ENCODE measurements around the gene PSME3IP1. TPM values are rescaled to one million over a fixed set of nuclear protein-coding genes. Genes with fewer than 3 reads are reported as not detected.

PSME3IP1 gene, protein sequence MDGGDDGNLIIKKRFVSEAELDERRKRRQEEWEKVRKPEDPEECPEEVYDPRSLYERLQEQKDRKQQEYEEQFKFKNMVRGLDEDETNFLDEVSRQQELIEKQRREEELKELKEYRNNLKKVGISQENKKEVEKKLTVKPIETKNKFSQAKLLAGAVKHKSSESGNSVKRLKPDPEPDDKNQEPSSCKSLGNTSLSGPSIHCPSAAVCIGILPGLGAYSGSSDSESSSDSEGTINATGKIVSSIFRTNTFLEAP
- total RNA-seq (100 to 1,000 TPM; 132 to 145 (median 144) TPM), total RNA-seq (38.5 to 134 (median 81.2) reads per million in 29 experiments)
- 95.3 TPM for total RNA-seq (2013)

DNA sequence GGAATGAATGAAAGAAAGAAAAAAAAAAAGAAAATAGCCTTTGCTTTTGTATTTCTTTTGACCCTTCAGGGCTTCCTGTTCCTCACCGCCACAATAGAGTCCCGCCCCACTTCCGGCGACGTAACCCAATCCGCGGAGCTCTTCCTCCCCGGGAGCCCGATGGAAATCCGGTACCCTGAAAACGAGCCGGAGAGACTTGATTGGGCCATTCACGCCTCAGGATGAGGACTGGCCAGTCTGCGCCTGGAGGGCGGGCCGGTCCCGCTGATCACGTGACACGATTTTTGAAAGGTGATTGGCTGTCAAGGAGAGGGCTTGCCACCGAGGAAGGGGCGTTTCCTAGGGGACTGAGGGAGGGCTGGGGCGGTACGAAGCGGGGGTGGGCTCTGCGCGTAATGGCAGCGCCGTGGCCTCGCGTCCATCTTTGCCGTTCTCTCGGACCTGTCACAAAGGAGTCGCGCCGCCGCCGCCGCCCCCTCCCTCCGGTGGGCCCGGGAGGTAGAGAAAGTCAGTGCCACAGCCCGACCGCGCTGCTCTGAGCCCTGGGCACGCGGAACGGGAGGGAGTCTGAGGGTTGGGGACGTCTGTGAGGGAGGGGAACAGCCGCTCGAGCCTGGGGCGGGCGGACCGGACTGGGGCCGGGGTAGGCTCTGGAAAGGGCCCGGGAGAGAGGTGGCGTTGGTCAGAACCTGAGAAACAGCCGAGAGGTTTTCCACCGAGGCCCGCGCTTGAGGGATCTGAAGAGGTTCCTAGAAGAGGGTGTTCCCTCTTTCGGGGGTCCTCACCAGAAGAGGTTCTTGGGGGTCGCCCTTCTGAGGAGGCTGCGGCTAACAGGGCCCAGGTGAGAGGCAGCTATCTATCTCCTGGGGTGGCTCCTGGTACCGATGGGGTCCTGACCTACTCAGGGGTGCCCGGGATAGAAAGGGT lies at the start of gene PSME3IP1, which contains the start of gene RSPRY1:
PSME3IP1 (minus strand) TSS at position 95 of the 927 bp plus-strand sequence. CDS start 12,185 bp downstream, outside the sequence.
RSPRY1 (plus strand) TSS at position 385 of the 927 bp plus-strand sequence. CDS start 18,330 bp downstream, outside the sequence.
- ATAC-seq (replicated peaks in 1 of 4) (peak; percentile 90 to 93 (median 92)), DNase-seq (peak; percentile 94 to 100 (median 99))
- Histone ChIP-seq H3K9me3 (no peaks in the 10 kb centered on the region), H3K4me1 (ENCODE audit: control insufficient read depth in 1 of 2, extremely low read depth in 1 of 2, insufficient read depth in 2 of 2, low read length in 2 of 2) (peaks cover 18 to 22% of the 10 kb centered on the region in 2 experiments), H3K36me3 (ENCODE audit: control insufficient read depth in 2 of 2, extremely low read depth in 1 of 2, insufficient read depth in 1 of 2, low read length in 1 of 2) (no peaks in the 10 kb centered on the region), H3K4me3 (ENCODE audit: control insufficient read depth in 1 of 2, extremely low read depth in 1 of 2, low read length in 1 of 2) (peak within 1 kb of the TSS; percentile 98), H3K27me3 (replicated peaks in 1 of 2; ENCODE audit: control insufficient read depth in 2 of 2, extremely low read depth in 1 of 2, insufficient read depth in 2 of 2, low read length in 1 of 2) (no peaks in the 10 kb centered on the region), H3K27ac (ENCODE audit: low read length) (peak within 1 kb of the TSS; percentile 88)
- ChIA-PET CTCF (interaction anchor here (0.6 to 1.4 kb wide), 10 partner anchors 8 to 484 kb away, joined by 3 to 4 read pairs (median 3); no protein-coding TSS in a partner anchor), POLR2A (interaction anchor here (0.5 to 0.7 kb wide), 11 partner anchors 22 to 742 kb away, joined by 3 to 17 read pairs (median 5); no protein-coding TSS in a partner anchor)
- Mint-ChIP-seq H3K27ac (peak within 1 kb of the TSS; percentile 92 to 97), H3K4me1 (peaks cover 58 to 66% (median 65%) of the 10 kb centered on the region in 3 donors), H3K36me3 (no peaks in the 10 kb centered on the region), H3K27me3 (no peaks in the 10 kb centered on the region), H3K9me3 (no peaks in the 10 kb centered on the region), H3K4me3 (peak within 1 kb of the TSS; percentile 96 to 100 (median 98))
- under 1% methylated on average over 63 of the region's 64 CpGs for WGBS (ENCODE audit: insufficient coverage)

DNA sequence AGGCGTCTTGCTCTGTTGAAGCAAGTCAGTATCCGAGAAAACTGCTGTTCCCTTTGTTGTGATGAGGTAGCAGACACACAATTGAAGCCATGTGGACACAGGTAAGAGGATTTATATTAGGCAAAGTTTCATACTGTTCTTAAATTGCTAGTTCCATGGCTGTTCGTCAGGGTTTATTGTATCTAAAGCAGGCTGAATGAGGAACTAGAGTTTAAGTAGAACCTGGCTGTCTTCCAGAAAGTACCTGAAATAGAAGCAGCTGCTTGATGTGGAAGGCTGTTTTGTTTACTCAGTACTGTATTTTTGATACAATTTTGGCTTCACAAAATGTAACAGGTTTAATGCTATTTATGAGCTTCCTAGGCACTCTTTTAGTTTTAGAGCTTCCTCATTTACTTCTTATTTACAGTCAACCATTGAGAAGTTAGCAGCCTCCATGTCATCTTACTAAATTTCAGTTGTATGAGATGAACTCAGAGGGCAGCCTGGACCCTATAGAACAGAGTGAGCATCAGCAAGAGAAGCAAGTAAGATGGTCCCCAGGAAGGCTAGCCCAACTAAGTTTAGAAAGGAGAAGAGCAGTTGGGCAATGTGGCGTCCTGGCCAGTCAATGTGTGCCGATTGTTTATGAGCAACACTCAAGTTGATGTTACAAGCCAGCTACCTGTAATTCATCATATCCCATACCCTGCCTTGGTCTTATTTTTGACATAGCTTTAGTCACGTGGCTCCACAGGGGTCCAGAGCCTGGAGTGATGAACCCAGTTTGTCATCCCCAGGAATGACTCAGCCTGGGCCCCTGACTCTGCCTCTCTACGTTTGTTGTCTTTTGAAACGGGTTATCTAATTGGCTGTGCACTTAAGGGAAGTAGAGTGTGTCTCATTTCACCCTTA lies 49.5 kb upstream of the PSME3IP1 start:
- Histone ChIP-seq H3K27me3 (replicated peaks in 1 of 2; ENCODE audit: control insufficient read depth in 2 of 2, extremely low read depth in 1 of 2, insufficient read depth in 2 of 2, low read length in 1 of 2) (no peaks in the 10 kb centered on the region), H3K36me3 (ENCODE audit: control insufficient read depth in 2 of 2, extremely low read depth in 1 of 2, insufficient read depth in 1 of 2, low read length in 1 of 2) (peaks cover 12 to 62% of the 10 kb centered on the region in 2 donors), H3K4me3 (ENCODE audit: control insufficient read depth in 1 of 2, extremely low read depth in 1 of 2, low read length in 1 of 2) (no peak overlapping the region), H3K4me1 (ENCODE audit: control insufficient read depth in 1 of 2, extremely low read depth in 1 of 2, insufficient read depth in 2 of 2, low read length in 2 of 2) (no peaks in the 10 kb centered on the region), H3K27ac (ENCODE audit: low read length) (no peak overlapping the region), H3K9me3 (no peaks in the 10 kb centered on the region)
- Mint-ChIP-seq H3K4me3 (no peak overlapping the region), H3K9me3 (no peaks in the 10 kb centered on the region), H3K27ac (peak overlapping the region in 1 of 2 donors; percentile 28), H3K27me3 (no peaks in the 10 kb centered on the region), H3K4me1 (peaks cover 0 to 5% (median 0%) of the 10 kb centered on the region in 3 donors), H3K36me3 (peaks cover 61% of the 10 kb centered on the region)
- ChIA-PET CTCF (no interaction called here), POLR2A (interaction anchor here in 1 of 2 donors (0.6 kb wide), 1 partner anchor 187 kb away, joined by 7 read pairs; no protein-coding TSS in a partner anchor)
- DNase-seq (no peak), ATAC-seq (replicated peaks in 1 of 4) (no peak)
- 76% methylated on average over 3 of the region's 8 CpGs for WGBS (ENCODE audit: insufficient coverage)

DNA sequence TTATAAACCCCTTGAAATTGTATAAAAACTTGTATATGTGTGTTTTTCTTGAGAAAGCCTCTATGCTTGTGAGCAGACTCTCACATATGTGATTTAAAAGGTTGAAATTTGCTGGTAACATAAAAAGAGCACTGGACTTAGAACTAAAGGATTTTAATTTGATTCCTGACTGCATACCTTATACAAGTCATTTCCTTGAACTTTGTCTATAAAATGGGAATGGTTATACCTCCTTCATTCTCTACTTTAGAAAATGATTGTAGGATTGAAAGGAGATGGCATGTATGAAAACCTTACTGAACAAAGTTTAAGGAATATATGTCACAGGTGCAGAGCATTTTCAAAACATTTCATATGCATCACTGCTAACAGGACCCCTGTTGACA lies 48.9 kb upstream of the PSME3IP1 start:
- Mint-ChIP-seq H3K27me3 (no peaks in the 10 kb centered on the region), H3K9me3 (no peaks in the 10 kb centered on the region), H3K36me3 (peaks cover 64% of the 10 kb centered on the region), H3K4me3 (no peak overlapping the region), H3K4me1 (peaks cover 0 to 5% (median 0%) of the 10 kb centered on the region in 3 donors), H3K27ac (no peak overlapping the region)
- Histone ChIP-seq H3K4me3 (ENCODE audit: control insufficient read depth in 1 of 2, extremely low read depth in 1 of 2, low read length in 1 of 2) (no peak overlapping the region), H3K9me3 (no peaks in the 10 kb centered on the region), H3K36me3 (ENCODE audit: control insufficient read depth in 2 of 2, extremely low read depth in 1 of 2, insufficient read depth in 1 of 2, low read length in 1 of 2) (peaks cover 17 to 66% of the 10 kb centered on the region in 2 donors), H3K27ac (ENCODE audit: low read length) (no peak overlapping the region), H3K27me3 (replicated peaks in 1 of 2; ENCODE audit: control insufficient read depth in 2 of 2, extremely low read depth in 1 of 2, insufficient read depth in 2 of 2, low read length in 1 of 2) (no peaks in the 10 kb centered on the region), H3K4me1 (ENCODE audit: control insufficient read depth in 1 of 2, extremely low read depth in 1 of 2, insufficient read depth in 2 of 2, low read length in 2 of 2) (no peaks in the 10 kb centered on the region)
- ChIA-PET CTCF (no interaction called here), POLR2A (interaction anchor here in 1 of 2 donors (0.6 kb wide), 1 partner anchor 188 kb away, joined by 7 read pairs; no protein-coding TSS in a partner anchor)
- DNase-seq = no peak
- ATAC-seq (replicated peaks in 1 of 4) = no peak

DNA sequence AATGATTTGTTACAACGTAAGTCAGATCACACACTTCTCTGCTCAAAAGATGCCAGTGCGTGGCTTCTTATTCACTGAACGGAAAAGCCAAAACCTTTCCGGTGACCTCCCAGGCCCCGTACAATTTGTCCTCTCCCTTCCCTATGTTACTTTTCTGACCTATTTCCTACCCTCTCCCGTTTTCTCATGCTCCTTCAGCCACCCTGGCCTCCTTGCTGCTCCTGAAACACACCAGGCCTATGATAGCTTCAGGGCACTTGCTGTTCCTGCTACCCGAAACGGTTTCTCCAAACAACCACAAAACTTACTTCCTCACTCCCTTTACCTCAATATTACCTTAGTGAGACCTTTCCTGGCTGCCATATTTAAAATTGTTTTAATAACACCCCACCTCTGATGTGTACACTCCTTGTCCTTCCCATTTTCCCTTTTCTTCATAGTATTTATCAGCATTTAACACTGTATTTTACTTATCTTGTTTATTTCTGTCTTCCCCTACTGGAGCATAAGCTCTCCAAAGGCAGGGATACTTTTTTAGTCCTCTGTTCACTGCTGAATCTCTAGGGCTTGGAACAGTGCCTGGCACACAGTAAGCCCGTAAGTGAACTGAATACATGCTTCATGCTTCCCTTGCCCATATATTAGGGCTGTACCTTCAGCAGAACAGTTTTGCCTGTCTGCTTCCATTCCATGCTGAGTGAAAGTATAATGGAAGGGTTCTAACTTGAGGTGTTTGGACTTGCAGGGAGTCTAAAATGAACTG lies 48.3 kb upstream of the PSME3IP1 start:
- DNase-seq (no peak), ATAC-seq (replicated peaks in 1 of 4) (no peak)
- peaks cover 62% of the 10 kb centered on the region for H3K36me3 Mint-ChIP-seq
- Histone ChIP-seq H3K36me3 (ENCODE audit: control insufficient read depth in 2 of 2, extremely low read depth in 1 of 2, insufficient read depth in 1 of 2, low read length in 1 of 2) (peaks cover 17 to 67% of the 10 kb centered on the region in 2 donors), H3K4me3 (ENCODE audit: control insufficient read depth in 1 of 2, extremely low read depth in 1 of 2, low read length in 1 of 2) (no peak overlapping the region), H3K9me3 (no peaks in the 10 kb centered on the region), H3K27me3 (replicated peaks in 1 of 2; ENCODE audit: control insufficient read depth in 2 of 2, extremely low read depth in 1 of 2, insufficient read depth in 2 of 2, low read length in 1 of 2) (no peaks in the 10 kb centered on the region), H3K27ac (ENCODE audit: low read length) (no peak overlapping the region), H3K4me1 (ENCODE audit: control insufficient read depth in 1 of 2, extremely low read depth in 1 of 2, insufficient read depth in 2 of 2, low read length in 2 of 2) (no peaks in the 10 kb centered on the region)
- H3K4me3 Mint-ChIP-seq = no peak overlapping the region
- H3K27me3 Mint-ChIP-seq = no peaks in the 10 kb centered on the region
- POLR2A ChIA-PET = no interaction called here
- peaks cover 0 to 5% (median 0%) of the 10 kb centered on the region in 3 donors for H3K4me1 Mint-ChIP-seq
- CTCF ChIA-PET = no interaction called here
- no peaks in the 10 kb centered on the region for H3K9me3 Mint-ChIP-seq
- WGBS (ENCODE audit: insufficient coverage) = 96% methylated on average over 8 of the region's 9 CpGs
- no peak overlapping the region for H3K27ac Mint-ChIP-seq

DNA sequence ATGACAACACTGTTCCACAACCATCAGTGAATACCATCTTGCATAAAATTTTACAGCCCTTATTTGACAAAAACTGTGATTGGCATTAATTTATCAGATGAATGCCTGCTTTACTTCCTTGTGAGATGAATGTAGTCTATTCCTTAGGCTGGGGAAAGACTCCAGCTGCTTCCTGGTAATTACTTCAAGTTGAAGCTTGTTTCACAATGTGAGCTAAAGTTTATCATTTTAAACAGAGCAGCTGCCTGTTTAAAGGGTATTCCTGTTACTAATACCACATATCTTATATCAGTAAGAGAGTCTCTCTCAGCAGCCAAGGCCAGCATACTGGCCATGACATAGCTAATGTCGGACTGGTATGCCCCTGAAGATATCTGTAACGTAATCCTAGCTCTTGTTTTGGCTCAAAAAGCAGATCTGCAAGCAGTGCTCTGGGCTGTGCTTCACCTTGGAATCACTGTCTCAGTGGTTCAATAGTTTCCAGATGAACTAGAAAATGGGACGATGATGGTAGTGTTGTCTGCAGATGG lies 46.0 kb upstream of the PSME3IP1 start:
- ATAC-seq (replicated peaks in 1 of 4) (no peak), DNase-seq (no peak)
- Mint-ChIP-seq H3K4me1 (peaks cover 0 to 5% (median 0%) of the 10 kb centered on the region in 3 donors), H3K4me3 (no peak overlapping the region), H3K27me3 (no peaks in the 10 kb centered on the region), H3K27ac (no peak overlapping the region), H3K36me3 (peaks cover 60% of the 10 kb centered on the region), H3K9me3 (no peaks in the 10 kb centered on the region)
- ChIA-PET POLR2A (no interaction called here), CTCF (no interaction called here)
- Histone ChIP-seq H3K27me3 (replicated peaks in 1 of 2; ENCODE audit: control insufficient read depth in 2 of 2, extremely low read depth in 1 of 2, insufficient read depth in 2 of 2, low read length in 1 of 2) (no peaks in the 10 kb centered on the region), H3K27ac (ENCODE audit: low read length) (no peak overlapping the region), H3K36me3 (ENCODE audit: control insufficient read depth in 2 of 2, extremely low read depth in 1 of 2, insufficient read depth in 1 of 2, low read length in 1 of 2) (peaks cover 17 to 79% of the 10 kb centered on the region in 2 donors), H3K9me3 (no peaks in the 10 kb centered on the region), H3K4me1 (ENCODE audit: control insufficient read depth in 1 of 2, extremely low read depth in 1 of 2, insufficient read depth in 2 of 2, low read length in 2 of 2) (no peaks in the 10 kb centered on the region), H3K4me3 (ENCODE audit: control insufficient read depth in 1 of 2, extremely low read depth in 1 of 2, low read length in 1 of 2) (no peak overlapping the region)
- 100% methylated on average over 2 of the region's 3 CpGs for WGBS (ENCODE audit: insufficient coverage)
